Mononuclear cell (primary cell): Measurements from ENCODE around the gene TBC1D8. TPM values are rescaled to one million over a fixed set of nuclear protein-coding genes. Genes with fewer than 3 reads are reported as not detected.

Source experiments
- H3K27me3 ChIP-seq: 2 replicates; pipeline ENCODE4 v1.6.0; 2011; ENCODE audit warnings: low read length, control low read depth; ENCODE audit not compliant: insufficient read depth
- H3K4me1 ChIP-seq: 2 replicates; pipeline ENCODE4 v1.5.1; 2011; ENCODE audit warnings: mild to moderate bottlenecking, low read length, control low read depth; ENCODE audit not compliant: insufficient read depth
- H3K4me3 ChIP-seq: 2 replicates; pipeline ENCODE4 v1.5.1; 2011; ENCODE audit warnings: mild to moderate bottlenecking, low read length, moderate library complexity
- H3K9me3 ChIP-seq: 2 replicates; pipeline ENCODE4 v1.5.1; 2011; ENCODE audit warnings: low read depth, mild to moderate bottlenecking, control low read depth, low read length
- total RNA-seq: library from RNA; depleted of rRNA; stranded (reverse); fragments of >200 nt; gene quantifications from one replicate; pipeline ENCODE4 v1.2.3, GENCODE V29; 2012

The TBC1D8 gene
- total RNA-seq, 1 donor: 11.3 TPM

- peaks cover 29% of the 10 kb centered on the region for H3K4me1 ChIP-seq
- H3K4me3 ChIP-seq: no peak overlapping the region
- no peaks in the 10 kb centered on the region for H3K9me3 ChIP-seq
- no peaks in the 10 kb centered on the region for H3K27me3 ChIP-seq
Observed at GRCh38 chr2:101130081-101130480, 21.1 kb downstream of the TBC1D8 start.

GRCh38 chr2:101127319-101128056, 23.7 kb downstream of the TBC1D8 start:
- Histone ChIP-seq H3K4me3 (no peak overlapping the region), H3K27me3 (no peaks in the 10 kb centered on the region), H3K9me3 (no peaks in the 10 kb centered on the region), H3K4me1 (peaks cover 36% of the 10 kb centered on the region)

GRCh38 chr2:101125808-101126207, 25.4 kb downstream of the TBC1D8 start:
- peaks cover 37% of the 10 kb centered on the region for H3K4me1 ChIP-seq
- no peaks in the 10 kb centered on the region for H3K9me3 ChIP-seq
- no peaks in the 10 kb centered on the region for H3K27me3 ChIP-seq
- H3K4me3 ChIP-seq: no peak overlapping the region

GRCh38 chr2:101125374-101125773, 25.8 kb downstream of the TBC1D8 start:
- H3K27me3 ChIP-seq: no peaks in the 10 kb centered on the region
- H3K9me3 ChIP-seq: no peaks in the 10 kb centered on the region
- H3K4me1 ChIP-seq: peaks cover 41% of the 10 kb centered on the region
- no peak overlapping the region for H3K4me3 ChIP-seq

GRCh38 chr2:101124643-101125366, 26.4 kb downstream of the TBC1D8 start:
- H3K4me3 ChIP-seq: no peak overlapping the region
- H3K9me3 ChIP-seq: no peaks in the 10 kb centered on the region
- no peaks in the 10 kb centered on the region for H3K27me3 ChIP-seq
- peaks cover 42% of the 10 kb centered on the region for H3K4me1 ChIP-seq

GRCh38 chr2:101123795-101124471, 27.2 kb downstream of the TBC1D8 start:
- Histone ChIP-seq H3K4me3 (no peak overlapping the region), H3K27me3 (no peaks in the 10 kb centered on the region), H3K9me3 (no peaks in the 10 kb centered on the region), H3K4me1 (peaks cover 44% of the 10 kb centered on the region)

GRCh38 chr2:101121174-101121573, 30.0 kb downstream of the TBC1D8 start:
- Histone ChIP-seq H3K27me3 (no peaks in the 10 kb centered on the region), H3K4me3 (no peak overlapping the region), H3K9me3 (no peaks in the 10 kb centered on the region), H3K4me1 (peaks cover 61% of the 10 kb centered on the region)

GRCh38 chr2:101120124-101120996, 30.8 kb downstream of the TBC1D8 start:
- H3K27me3 ChIP-seq: no peaks in the 10 kb centered on the region
- H3K4me3 ChIP-seq: no peak overlapping the region
- H3K4me1 ChIP-seq: peaks cover 61% of the 10 kb centered on the region
- H3K9me3 ChIP-seq: no peaks in the 10 kb centered on the region

- Histone ChIP-seq H3K4me1 (peaks cover 61% of the 10 kb centered on the region), H3K4me3 (no peak overlapping the region), H3K27me3 (no peaks in the 10 kb centered on the region), H3K9me3 (no peaks in the 10 kb centered on the region)
Observed at GRCh38 chr2:101119431-101119830, 31.8 kb downstream of the TBC1D8 start.

- peaks cover 75% of the 10 kb centered on the region for H3K4me1 ChIP-seq
- H3K27me3 ChIP-seq: no peaks in the 10 kb centered on the region
- H3K9me3 ChIP-seq: no peaks in the 10 kb centered on the region
- no peak overlapping the region for H3K4me3 ChIP-seq
Observed at GRCh38 chr2:101116841-101117552, 34.2 kb downstream of the TBC1D8 start.

- no peak overlapping the region for H3K4me3 ChIP-seq
- H3K9me3 ChIP-seq: no peaks in the 10 kb centered on the region
- peaks cover 79% of the 10 kb centered on the region for H3K4me1 ChIP-seq
- H3K27me3 ChIP-seq: no peaks in the 10 kb centered on the region
Observed at GRCh38 chr2:101116348-101116747, 34.8 kb downstream of the TBC1D8 start.

GRCh38 chr2:101115664-101116063, 35.5 kb downstream of the TBC1D8 start:
- H3K4me1 ChIP-seq: peaks cover 77% of the 10 kb centered on the region
- no peaks in the 10 kb centered on the region for H3K27me3 ChIP-seq
- H3K4me3 ChIP-seq: no peak overlapping the region
- H3K9me3 ChIP-seq: no peaks in the 10 kb centered on the region

GRCh38 chr2:101114815-101115214, 36.4 kb downstream of the TBC1D8 start:
- Histone ChIP-seq H3K4me1 (peaks cover 74% of the 10 kb centered on the region), H3K27me3 (no peaks in the 10 kb centered on the region), H3K9me3 (no peaks in the 10 kb centered on the region), H3K4me3 (no peak overlapping the region)

- no peak overlapping the region for H3K4me3 ChIP-seq
Observed at GRCh38 chr2:101114268-101114783, 36.9 kb downstream of the TBC1D8 start.

More at GRCh38 chr2:101114268-101114783, 36.9 kb downstream of the TBC1D8 start:
- no peaks in the 10 kb centered on the region for H3K9me3 ChIP-seq
- peaks cover 74% of the 10 kb centered on the region for H3K4me1 ChIP-seq
- H3K27me3 ChIP-seq: no peaks in the 10 kb centered on the region
